K562 (cell line): ENCODE data around the gene SLC38A2. TPM values are rescaled to one million over a fixed set of nuclear protein-coding genes. Genes with fewer than 3 reads are reported as not detected.

ENCODE experiments used
- SAFB ChIP-seq: fragments of 200-400 bp; formaldehyde crosslinking; IDR thresholded peaks from 2 replicates; pipeline ENCODE4 v1.6.1; 2017; ENCODE audit warnings: low read depth, low read length, borderline replicate concordance
- ZBTB11 ChIP-seq, 3 experiments: fragments of 200-800 bp in 1 of 3; fragments of 250-450 bp in 1 of 3; fragments of 450-650 bp in 1 of 3; sonication (Bioruptor Pico) in 1 of 3; sonication (Bioruptor generic) in 1 of 3; formaldehyde crosslinking in 1 of 3; IDR thresholded peaks; 2 replicates each; pipeline versions ENCODE4 v1.6.1 to v1.8.0; 2016 to 2022; ENCODE audit warnings: mild to moderate bottlenecking in 2 of 3, missing genetic modification characterization in 2 of 3, missing compliant biosample characterization in 1 of 3, moderate library complexity in 1 of 3
- ZNF449 ChIP-seq: fragments of 250-450 bp; sonication (Bioruptor Pico); IDR thresholded peaks from 2 replicates; pipeline ENCODE4 v1.8.0; 2022; ENCODE audit warnings: moderate library complexity, mild to moderate bottlenecking, inconsistent platforms
- polyA plus RNA-seq, 8 experiments: library from polyadenylated mRNA; depleted of rRNA in 4 of 8; stranded (reverse) in 5 of 8; unstranded in 3 of 8; fragments of >200 nt; fragmentation: Nextera tagmentation in 2 of 8; fragmentation: Illumina TruSeq in 1 of 8; extraction: Ambion mirVana in 2 of 8; extraction: Trizol in 1 of 8; gene quantifications; 2 replicates each; pipeline versions ENCODE4 v1.2.1 to v1.2.3, GENCODE V29; 2011 to 2014; ENCODE audit warnings: inconsistent platforms in 1 of 8, missing spikeins in 1 of 8
- total RNA-seq, 7 experiments: library from RNA; depleted of rRNA in 6 of 7; stranded (reverse); fragments of >200 nt in 6 of 7; fragmentation: Illumina TruSeq in 2 of 7; extraction: Trizol in 2 of 7; gene quantifications; 2 replicates each; pipeline versions ENCODE4 v1.2.1 to v1.2.3, GENCODE V29; 2011 to 2021; ENCODE audit warnings: low replicate concordance in 1 of 7

The SLC38A2 gene
- total and polyA plus RNA-seq, 9 of the 15 experiments (the other 6 are each of a cell fraction or from before 2014, with no cell fraction given): 98.7 to 292 (median 143) TPM

- peak; percentile 39; the same call in 1 of the 2 replicates for TF ChIP-seq SAFB
- TF ChIP-seq ZBTB11 (CRISPR knock-in tag; IDR thresholded peaks at IDR 0.05): peak in 1 of 3 experiments; percentile 12; a peak in 1 of 6 replicates
- no peak for TF ChIP-seq ZNF449 (CRISPR knock-in tag)
Measured at GRCh38 chr12:46370792-46371717, 1.5 kb downstream of the SLC38A2 start (continued).
